HepG2 (cell line): ENCODE results near the gene POLR3K. TPM values are rescaled to one million over a fixed set of nuclear protein-coding genes. Genes with fewer than 3 reads are reported as not detected.
"Not testable (repeated sequence)": the region's sequence is repeated elsewhere in the genome, so short reads cannot be mapped to it uniquely, and the experiment has no call there.

Source experiments
- ATAC-seq: fragments of 200-7000 bp; cut with Tn5 transposase; 3 replicates; pipeline ENCODE4 v1.9.1; 2020; ENCODE audit warnings: mild to moderate bottlenecking, moderate library complexity
- BruUV-seq: library from RNA; stranded (reverse); fragments of 400-500 nt; replicated peaks from 2 replicates; lab custom pipeline; 2021; lab: Mats Ljungman, UMichigan
- CTCF ChIA-PET: fragments of 300-600 bp; formaldehyde crosslinking; extraction: SDS; loops from one replicate; lab custom pipeline; 2021; ENCODE audit warnings: low total read pairs, inconsistent platforms, low intra/inter-chr PET ratio; lab: Yijun Ruan, JAX
- POLR2A ChIA-PET: fragments of 350-600 bp; sonication (Branson Sonifier 250); formaldehyde crosslinking; loops from one replicate; lab custom pipeline; 2020; ENCODE audit warnings: antibody characterized with exemption, inconsistent platforms; lab: Yijun Ruan, JAX
- DNase-seq: peaks from one replicate; pipeline ENCODE4 v3.0.0-alpha.2; 2015; ENCODE audit warnings: low spot score
- FAIRE-seq: peaks from 3 replicates; lab custom pipeline; 2011; peaks lifted over from hg19 to GRCh38; lab: Jason Lieb, UNC
- H2AFZ ChIP-seq: one replicate; pipeline ENCODE4 v1.6.1; 2011; ENCODE audit warnings: low read length, inconsistent platforms
- H3K27ac ChIP-seq: fragments of 300-600 bp; 3 replicates; pipeline ENCODE4 v1.8.0; 2011; ENCODE audit warnings: mixed run types, mild to moderate bottlenecking, mixed read lengths, low read length, inconsistent platforms; ENCODE audit not compliant: insufficient read depth; ENCODE audit errors: extremely low read length
- H3K27me3 ChIP-seq, 2 experiments: fragments of 200-600 bp in 1 of 2; 2 replicates in 1 of 2; 3 replicates in 1 of 2; pipeline versions ENCODE4 v1.6.0 to v1.8.0; 2011; ENCODE audit warnings: low read length in 2 of 2, mild to moderate bottlenecking in 2 of 2, moderate library complexity in 2 of 2, inconsistent platforms in 1 of 2; ENCODE audit not compliant: insufficient read depth in 2 of 2, control insufficient read depth in 1 of 2
- H3K36me3 ChIP-seq, 2 experiments: fragments of 200-600 bp in 1 of 2; replicated peaks in 1 of 2; 2 replicates in 1 of 2; 3 replicates in 1 of 2; pipeline versions ENCODE4 v1.5.1 to v1.8.0; 2011; ENCODE audit warnings: low read length in 2 of 2, inconsistent platforms in 1 of 2; ENCODE audit not compliant: insufficient read depth in 2 of 2, control insufficient read depth in 1 of 2
- H3K4me1 ChIP-seq: 2 replicates; pipeline ENCODE4 v1.5.1; 2012; ENCODE audit warnings: low read length, inconsistent platforms; ENCODE audit not compliant: insufficient read depth
- H3K4me2 ChIP-seq: 2 replicates; pipeline ENCODE4 v1.6.0; 2011; ENCODE audit warnings: low read depth, low read length, inconsistent platforms
- H3K4me3 ChIP-seq, 3 experiments: fragments of 200-600 bp in 1 of 3; sonication (generic), shearing (Covaris generic) in 1 of 3; replicated peaks in 1 of 3; 2 replicates each; pipeline ENCODE4 v1.5.1; 2011 to 2016; ENCODE audit warnings: low read length in 3 of 3, inconsistent platforms in 2 of 3, low read depth in 2 of 3, mild to moderate bottlenecking in 2 of 3, control low read depth in 1 of 3, mixed read lengths in 1 of 3; ENCODE audit not compliant: insufficient read depth in 1 of 3
- H3K79me2 ChIP-seq: one replicate; pipeline ENCODE4 v1.6.1; 2011; ENCODE audit warnings: low read length, inconsistent platforms; ENCODE audit not compliant: insufficient read depth
- H3K9ac ChIP-seq: 2 replicates; pipeline ENCODE4 v1.6.0; 2011; ENCODE audit warnings: mild to moderate bottlenecking, low read depth, low read length, inconsistent platforms; ENCODE audit not compliant: insufficient read depth
- H3K9me3 ChIP-seq: 2 replicates; pipeline ENCODE4 v1.5.1; 2012; ENCODE audit warnings: mild to moderate bottlenecking, low read length
- H4K20me1 ChIP-seq: 2 replicates; pipeline ENCODE4 v1.6.0; 2011; ENCODE audit warnings: inconsistent platforms, mild to moderate bottlenecking, low read length, moderate library complexity; ENCODE audit not compliant: insufficient read depth
- WGBS: methylation state at CpG from one replicate; pipeline ENCODE4 v1.1.6; 2017; ENCODE audit warnings: low lambda C conversion rate; 5-methylcytosine and 5-hydroxymethylcytosine counted together
- in situ Hi-C: cut with HindIII; loops from 2 replicates; pipeline ENCODE4 v1.10.0; 2017; ENCODE audit warnings: low pct_unique_long_range_greater_than_20kb; ENCODE audit not compliant: extremely low pct_ligation_motif_present
- intact Hi-C: fragments of 100-400 bp; cut with micrococcal nuclease; formaldehyde crosslinking; loops from one replicate; pipeline ENCODE4 v1.10.0; 2022; ENCODE audit not compliant: unreplicated experiment
- polyA plus RNA-seq, 8 experiments: library from polyadenylated mRNA; depleted of rRNA in 3 of 8; stranded (reverse) in 7 of 8; unstranded in 1 of 8; fragments of >200 nt; fragmentation: Illumina TruSeq in 4 of 8; extraction: Trizol in 4 of 8; gene quantifications; 2 replicates each; pipeline versions ENCODE4 v1.2.1 to v1.2.3, GENCODE V29; 2011 to 2016; ENCODE audit warnings: low read depth in 4 of 8, missing spikeins in 1 of 8, mixed read lengths in 1 of 8; ENCODE audit not compliant: insufficient read depth in 1 of 8
- total RNA-seq, 5 experiments: library from RNA; depleted of rRNA; stranded (reverse); fragments of >200 nt; fragmentation: Illumina TruSeq; extraction: Trizol; gene quantifications; 2 replicates each; pipeline ENCODE4 v1.2.3, GENCODE V29; 2016; ENCODE audit warnings: low read depth in 1 of 5

POLR3K gene
- total and polyA plus RNA-seq, 2 of the 13 experiments (the other 11 are each of a cell fraction or from before 2014, with no cell fraction given), result 14.8 to 18.8 TPM

DNA sequence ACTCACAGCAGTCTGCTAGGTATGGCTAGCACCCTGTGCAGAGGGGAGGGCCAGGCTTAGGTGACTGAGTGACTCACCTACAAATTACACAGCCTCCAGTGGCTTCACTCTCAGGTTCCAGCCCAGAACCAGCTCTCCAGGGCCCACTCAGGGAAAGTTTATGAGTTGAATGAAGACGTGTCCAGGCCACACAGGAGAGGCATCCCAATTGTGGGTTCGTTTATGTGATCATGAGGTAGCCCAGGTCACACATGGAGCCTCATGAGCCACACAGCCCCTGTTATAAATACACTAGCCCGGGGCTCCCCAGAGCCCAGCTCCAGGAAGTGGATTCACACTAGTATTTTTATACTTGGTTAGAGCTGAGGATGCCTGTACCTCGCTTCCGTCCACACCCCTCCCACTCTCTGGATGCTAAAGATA, 27.5 kb downstream of the POLR3K start:
- ATAC-seq, DNase-seq, H3K27me3 ChIP-seq, BruUV-seq, H3K36me3 ChIP-seq, H3K9ac ChIP-seq, H4K20me1 ChIP-seq, H3K79me2 ChIP-seq, H3K9me3 ChIP-seq, CTCF ChIA-PET, POLR2A ChIA-PET, H2AFZ ChIP-seq, FAIRE-seq, intact Hi-C loops, H3K4me2 ChIP-seq, H3K4me1 ChIP-seq, H3K4me3 ChIP-seq, in situ Hi-C loops, H3K27ac ChIP-seq: not testable (repeated sequence)
- 0% methylated on average over 2 of the region's 5 CpGs for WGBS

DNA sequence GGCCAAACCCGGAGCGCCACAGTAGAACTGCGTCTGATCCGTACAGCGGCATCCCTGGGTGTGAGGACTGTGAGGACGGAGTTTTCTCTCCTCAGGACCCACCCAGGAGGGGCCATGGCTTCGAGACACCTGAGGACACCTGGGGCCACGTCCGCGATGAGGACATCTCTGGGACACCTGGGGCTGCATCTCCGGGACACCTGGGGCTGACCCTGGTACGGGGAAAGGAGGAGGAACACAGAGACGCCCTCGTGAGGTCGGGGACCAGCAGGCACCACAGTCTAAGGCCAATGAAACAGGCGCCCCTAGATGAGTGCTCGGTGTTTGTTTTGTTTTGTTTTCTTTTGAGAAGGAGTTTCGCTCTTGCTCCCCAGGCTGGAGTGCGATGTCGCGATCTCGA, 29.3 kb downstream of the POLR3K start:
- H3K4me2 ChIP-seq, H4K20me1 ChIP-seq, H3K4me1 ChIP-seq, in situ Hi-C loops, BruUV-seq, H3K27me3 ChIP-seq, H3K9me3 ChIP-seq, H3K36me3 ChIP-seq, intact Hi-C loops, POLR2A ChIA-PET, H2AFZ ChIP-seq, H3K79me2 ChIP-seq, CTCF ChIA-PET, H3K4me3 ChIP-seq, FAIRE-seq, ATAC-seq, H3K27ac ChIP-seq, H3K9ac ChIP-seq, DNase-seq: not testable (repeated sequence)
- WGBS, result 94% methylated on average over 6 of the region's 22 CpGs

DNA sequence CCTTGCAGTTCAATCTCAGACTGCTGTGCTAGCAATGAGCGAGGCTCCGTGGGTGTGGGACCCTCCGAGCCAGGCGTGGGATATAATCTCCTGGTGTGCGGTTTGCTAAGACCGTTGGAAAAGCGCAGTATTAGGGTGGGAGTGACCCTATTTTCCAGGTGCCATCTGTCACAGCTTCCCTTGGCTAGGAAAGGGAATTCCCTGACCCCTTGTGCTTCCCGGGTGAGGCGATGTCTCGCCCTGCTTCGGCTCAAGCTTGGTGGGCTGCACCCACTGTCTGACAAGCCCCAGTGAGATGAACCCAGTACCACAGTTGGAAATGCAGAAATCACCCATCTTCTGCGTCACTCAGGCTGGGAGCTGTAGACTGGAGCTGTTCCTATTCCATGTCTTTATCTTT, 32.5 kb downstream of the POLR3K start:
- in situ Hi-C loops, DNase-seq, H3K79me2 ChIP-seq, intact Hi-C loops, CTCF ChIA-PET, H3K4me3 ChIP-seq, ATAC-seq, H3K4me2 ChIP-seq, H2AFZ ChIP-seq, H3K4me1 ChIP-seq, POLR2A ChIA-PET, FAIRE-seq, BruUV-seq, H3K36me3 ChIP-seq, H3K27ac ChIP-seq, H3K9me3 ChIP-seq, H3K27me3 ChIP-seq, H4K20me1 ChIP-seq, H3K9ac ChIP-seq: not testable (repeated sequence)
- WGBS, result 44% methylated on average over 7 of the region's 12 CpGs
